Inferior parietal cortex (tissue), 1 donor: ENCODE data around the gene HECTD3.

Experiments
- DNase-seq: peaks from one replicate; pipeline ENCODE4 v3.0.0-alpha.2; 2016; ENCODE audit errors: extremely low spot score

Gene HECTD3

GRCh38 chr1:45010855-45011811 lies at the start of gene HECTD3:
TSS of gene HECTD3 (minus strand) at chr1:45011324. CDS start at chr1:45011257, 67 bp downstream.
- DNase-seq = peak; percentile 86

- no peak for DNase-seq
These were observed 48.7 kb upstream of the HECTD3 start for GRCh38 chr1:45059829-45060228.

- no peak for DNase-seq
These were observed 46.4 kb upstream of the HECTD3 start for GRCh38 chr1:45057542-45057941.

GRCh38 chr1:45051005-45051772 lies 40.1 kb upstream of the HECTD3 start:
- no peak for DNase-seq

GRCh38 chr1:45047032-45047431 lies 35.9 kb upstream of the HECTD3 start:
- DNase-seq = no peak

- DNase-seq = no peak
These were observed 33.8 kb upstream of the HECTD3 start for GRCh38 chr1:45044916-45045315.

GRCh38 chr1:45043094-45043493 lies 32.0 kb upstream of the HECTD3 start:
- no peak for DNase-seq

GRCh38 chr1:45040297-45040696 lies 29.2 kb upstream of the HECTD3 start:
- DNase-seq = no peak

- no peak for DNase-seq
These were observed 27.7 kb upstream of the HECTD3 start for GRCh38 chr1:45038661-45039364.

GRCh38 chr1:45038240-45038639 lies 27.1 kb upstream of the HECTD3 start:
- no peak for DNase-seq

- no peak for DNase-seq
These were observed 26.3 kb upstream of the HECTD3 start for GRCh38 chr1:45037456-45037855.

GRCh38 chr1:45035631-45036301 lies 24.6 kb upstream of the HECTD3 start:
- no peak for DNase-seq

- no peak for DNase-seq
These were observed 22.2 kb upstream of the HECTD3 start for GRCh38 chr1:45033356-45033755.

- DNase-seq = no peak
These were observed 21.7 kb upstream of the HECTD3 start for GRCh38 chr1:45032837-45033236.

GRCh38 chr1:45026446-45026845 lies 15.3 kb upstream of the HECTD3 start:
- no peak for DNase-seq

- DNase-seq = no peak
These were observed 12.5 kb upstream of the HECTD3 start for GRCh38 chr1:45023663-45024062.

GRCh38 chr1:45018599-45019230 lies 7.6 kb upstream of the HECTD3 start:
- peak; percentile 56 for DNase-seq

GRCh38 chr1:45016767-45017166 lies 5.6 kb upstream of the HECTD3 start:
- DNase-seq = no peak

- no peak for DNase-seq
These were observed 5.1 kb upstream of the HECTD3 start for GRCh38 chr1:45016090-45016697.

GRCh38 chr1:45015683-45016082 lies 4.6 kb upstream of the HECTD3 start:
- no peak for DNase-seq
